ENCODE measurements around the gene NKAP.

DNA sequence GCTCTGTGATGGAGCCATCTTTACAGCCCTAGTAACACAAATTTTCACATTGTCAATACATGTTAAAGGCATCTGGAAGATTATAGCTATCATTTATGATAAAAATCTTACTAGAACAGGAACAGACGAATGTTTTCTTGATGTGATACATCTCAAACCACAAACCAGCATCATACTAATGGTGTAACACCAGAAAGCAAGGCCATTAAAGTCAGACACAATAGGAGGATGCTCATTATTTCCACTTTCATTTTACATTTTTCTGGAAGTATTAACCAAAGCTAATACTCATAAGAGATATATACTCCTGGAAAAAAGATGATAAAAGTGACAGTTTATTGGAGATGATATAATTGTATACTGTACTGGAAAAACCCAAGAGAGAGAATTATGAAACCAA lies 42.6 kb downstream of the NKAP start:
- TF ChIP-seq HDAC6 (IDR thresholded peaks at IDR 0.05; ENCODE audit: low read depth, low read length) (no peak), CTCF (IDR thresholded peaks at IDR 0.05; ENCODE audit: control extremely low read depth in 1 of 3, insufficient read depth in 1 of 3, low read depth in 1 of 3, low read length in 3 of 3) (no peak), RAD21 (IDR thresholded peaks at IDR 0.05 in 1 of 2, conservative IDR thresholded peaks at IDR 0.05 in 1 of 2; ENCODE audit: low read depth in 2 of 2, low read length in 2 of 2) (no peak), POLR2AphosphoS5 (IDR thresholded peaks at IDR 0.05; ENCODE audit: low read depth, low read length) (no peak), EZH2 (IDR thresholded peaks at IDR 0.05; ENCODE audit: low read depth, low read length, severe bottlenecking) (no peak), FOSL1 (IDR thresholded peaks at IDR 0.05; ENCODE audit: insufficient read depth, low read depth, low read length) (no peak), NANOG (IDR thresholded peaks at IDR 0.05; ENCODE audit: insufficient read depth, low read depth, low read length, poor library complexity, severe bottlenecking) (no peak), JUN (IDR thresholded peaks at IDR 0.05; ENCODE audit: low read depth, low read length) (no peak)

All from H1 (cell line).